ENCODE results near the gene ADAM19.

ADAM19 gene

GRCh38 chr5:157593052-157593757, 17.6 kb upstream of the ADAM19 start:
- H2AFZ ChIP-seq (ENCODE audit: low read depth, low read length): peak overlapping the region; percentile 18; the same call in 1 of the 2 replicates

GRCh38 chr5:157592594-157592993, 17.0 kb upstream of the ADAM19 start:
- Histone ChIP-seq H3K4me2 (ENCODE audit: low read length) (peak overlapping the region; percentile 79), H3K9ac (ENCODE audit: low read length) (peak overlapping the region; percentile 81), H3K27me3 (ENCODE audit: low read depth, low read length) (no peaks in the 10 kb centered on the region), H3K36me3 (replicated peaks; ENCODE audit: low read depth, low read length) (no peaks in the 10 kb centered on the region), H4K20me1 (ENCODE audit: insufficient read depth, low read length) (no peaks in the 10 kb centered on the region), H3K9me3 (ENCODE audit: insufficient read depth, low read length) (no peaks in the 10 kb centered on the region), H3K79me2 (ENCODE audit: low read length) (no peaks in the 10 kb centered on the region), H2AFZ (ENCODE audit: low read depth, low read length) (peak overlapping the region; percentile 18; the same call in 1 of the 2 replicates), H3K27ac (ENCODE audit: low read length) (peak overlapping the region; percentile 99), H3K4me3 (ENCODE audit: low read length) (peak overlapping the region; percentile 64), H3K4me1 (ENCODE audit: low read length) (peaks cover 59% of the 10 kb centered on the region)
- TF ChIP-seq CTCF (IDR thresholded peaks at IDR 0.05; ENCODE audit: low read depth, low read length): no peak
- TF ChIP-seq EZH2phosphoT487 (IDR thresholded peaks at IDR 0.05; ENCODE audit: low read depth): no peak

More at GRCh38 chr5:157593052-157593757, 17.6 kb upstream of the ADAM19 start:
- TF ChIP-seq CTCF (IDR thresholded peaks at IDR 0.05; ENCODE audit: low read depth, low read length) (no peak), EZH2phosphoT487 (IDR thresholded peaks at IDR 0.05; ENCODE audit: low read depth) (no peak)
- Histone ChIP-seq H4K20me1 (ENCODE audit: insufficient read depth, low read length) (no peaks in the 10 kb centered on the region), H3K4me3 (ENCODE audit: low read length) (peak overlapping the region; percentile 64), H3K9ac (ENCODE audit: low read length) (peak overlapping the region; percentile 81), H3K79me2 (ENCODE audit: low read length) (no peaks in the 10 kb centered on the region), H3K4me1 (ENCODE audit: low read length) (peaks cover 65% of the 10 kb centered on the region), H3K4me2 (ENCODE audit: low read length) (peak overlapping the region; percentile 79), H3K27ac (ENCODE audit: low read length) (peak overlapping the region; percentile 99), H3K36me3 (replicated peaks; ENCODE audit: low read depth, low read length) (no peaks in the 10 kb centered on the region), H3K27me3 (ENCODE audit: low read depth, low read length) (no peaks in the 10 kb centered on the region), H3K9me3 (ENCODE audit: insufficient read depth, low read length) (no peaks in the 10 kb centered on the region)

- no peaks in the 10 kb centered on the region for H3K9me3 ChIP-seq (ENCODE audit: insufficient read depth, low read length)
- no peaks in the 10 kb centered on the region for H3K79me2 ChIP-seq (ENCODE audit: low read length)
- no peaks in the 10 kb centered on the region for H3K27me3 ChIP-seq (ENCODE audit: low read depth, low read length)
- H3K4me3 ChIP-seq (ENCODE audit: low read length): no peak overlapping the region
- H3K36me3 ChIP-seq (replicated peaks; ENCODE audit: low read depth, low read length): no peaks in the 10 kb centered on the region
- no peak overlapping the region for H3K4me2 ChIP-seq (ENCODE audit: low read length)
- no peaks in the 10 kb centered on the region for H4K20me1 ChIP-seq (ENCODE audit: insufficient read depth, low read length)
- no peak for TF ChIP-seq CTCF (IDR thresholded peaks at IDR 0.05; ENCODE audit: low read depth, low read length)
- no peak for TF ChIP-seq EZH2phosphoT487 (IDR thresholded peaks at IDR 0.05; ENCODE audit: low read depth)
- H3K4me1 ChIP-seq (ENCODE audit: low read length): peaks cover 39% of the 10 kb centered on the region
- H3K27ac ChIP-seq (ENCODE audit: low read length): no peak overlapping the region
- no peak overlapping the region for H2AFZ ChIP-seq (ENCODE audit: low read depth, low read length)
- no peak overlapping the region for H3K9ac ChIP-seq (ENCODE audit: low read length)
Measured at GRCh38 chr5:157590478-157590877, 14.9 kb upstream of the ADAM19 start.

GRCh38 chr5:157584628-157585027, 9.1 kb upstream of the ADAM19 start:
- H4K20me1 ChIP-seq (ENCODE audit: insufficient read depth, low read length): no peaks in the 10 kb centered on the region
- H2AFZ ChIP-seq (ENCODE audit: low read depth, low read length): no peak overlapping the region
- TF ChIP-seq CTCF (IDR thresholded peaks at IDR 0.05; ENCODE audit: low read depth, low read length) (no peak), EZH2phosphoT487 (IDR thresholded peaks at IDR 0.05; ENCODE audit: low read depth) (no peak)
- H3K27me3 ChIP-seq (ENCODE audit: low read depth, low read length): no peaks in the 10 kb centered on the region
- H3K27ac ChIP-seq (ENCODE audit: low read length): no peak overlapping the region
- no peaks in the 10 kb centered on the region for H3K9me3 ChIP-seq (ENCODE audit: insufficient read depth, low read length)
- H3K9ac ChIP-seq (ENCODE audit: low read length): no peak overlapping the region
- H3K4me2 ChIP-seq (ENCODE audit: low read length): no peak overlapping the region
- no peaks in the 10 kb centered on the region for H3K79me2 ChIP-seq (ENCODE audit: low read length)
- no peaks in the 10 kb centered on the region for H3K36me3 ChIP-seq (replicated peaks; ENCODE audit: low read depth, low read length)
- no peak overlapping the region for H3K4me3 ChIP-seq (ENCODE audit: low read length)
- peaks cover 18% of the 10 kb centered on the region for H3K4me1 ChIP-seq (ENCODE audit: low read length)

All from OCI-LY3 (cell line).